Measurements from ENCODE around the gene ZNF2. TPM values are rescaled to one million over a fixed set of nuclear protein-coding genes. Genes with fewer than 3 reads are reported as not detected.
A peak's percentile ranks its signal among the peaks of the same experiment; 100 is the strongest.

ZNF2 gene
- total RNA-seq, 2 experiments from 2014 or later = 3.9 to 4.4 TPM

GRCh38 chr2:95207111-95207961 is 41.7 kb downstream of the ZNF2 start, which contains the start of gene ZNF892:
TSS of gene ZNF892 (plus strand) at chr2:95207521. CDS start at chr2:95207816, 295 bp downstream.
- H3K4me1 Mint-ChIP-seq (ENCODE audit: low read depth) = peaks cover 15% of the 10 kb centered on the region
- peak within 1 kb of the TSS; percentile 30 for H3K27ac Mint-ChIP-seq
- ChIA-PET CTCF (no interaction called here), POLR2A (no interaction called here)
- DNase-seq = peak; percentile 88
- peaks cover 30% of the 10 kb centered on the region for H3K9me3 Mint-ChIP-seq
- intact Hi-C loops (cut with micrococcal nuclease) = loop anchor here (1.0 to 2.0 kb wide), 5 partner anchors 15 to 185 kb away; partner anchors contain the start of gene ZNF2
- H3K27me3 Mint-ChIP-seq = no peaks in the 10 kb centered on the region
- peaks cover 33% of the 10 kb centered on the region for H3K36me3 Mint-ChIP-seq
- peak within 1 kb of the TSS; percentile 89 for H3K4me3 Mint-ChIP-seq

- ChIA-PET POLR2A (no interaction called here), CTCF (no interaction called here)
- H3K27ac Mint-ChIP-seq = no peak overlapping the region
- H3K4me3 Mint-ChIP-seq = peak overlapping the region; percentile 89
- H3K9me3 Mint-ChIP-seq = peaks cover 37% of the 10 kb centered on the region
- no peaks in the 10 kb centered on the region for H3K27me3 Mint-ChIP-seq
- DNase-seq = no peak
- peaks cover 41% of the 10 kb centered on the region for H3K36me3 Mint-ChIP-seq
- intact Hi-C loops (cut with micrococcal nuclease) = no loop called here
- H3K4me1 Mint-ChIP-seq (ENCODE audit: low read depth) = peaks cover 15% of the 10 kb centered on the region
These were observed 42.5 kb downstream of the ZNF2 start for GRCh38 chr2:95208106-95208505.

GRCh38 chr2:95215018-95215612 is 49.5 kb downstream of the ZNF2 start:
- no peak for DNase-seq
- Mint-ChIP-seq H3K27ac (no peak overlapping the region), H3K9me3 (peaks cover 95% of the 10 kb centered on the region), H3K27me3 (no peaks in the 10 kb centered on the region), H3K4me1 (ENCODE audit: low read depth) (no peaks in the 10 kb centered on the region), H3K4me3 (no peak overlapping the region), H3K36me3 (peaks cover 94% of the 10 kb centered on the region)
- ChIA-PET POLR2A (no interaction called here), CTCF (no interaction called here)
- intact Hi-C loops (cut with micrococcal nuclease) = no loop called here

GRCh38 chr2:95220449-95220848 is 54.8 kb downstream of the ZNF2 start:
- no peak overlapping the region for H3K27ac Mint-ChIP-seq
- H3K27me3 Mint-ChIP-seq = no peaks in the 10 kb centered on the region
- no peak overlapping the region for H3K4me3 Mint-ChIP-seq
- H3K9me3 Mint-ChIP-seq = peaks cover 91% of the 10 kb centered on the region
- POLR2A ChIA-PET = no interaction called here
- H3K4me1 Mint-ChIP-seq (ENCODE audit: low read depth) = no peaks in the 10 kb centered on the region
- CTCF ChIA-PET = no interaction called here
- DNase-seq = no peak
- intact Hi-C loops (cut with micrococcal nuclease) = no loop called here
- H3K36me3 Mint-ChIP-seq = peaks cover 72% of the 10 kb centered on the region

GRCh38 chr2:95225658-95226057 is 60.0 kb downstream of the ZNF2 start:
- POLR2A ChIA-PET = interaction anchor here (0.6 kb wide), 1 partner anchor 223 kb away, joined by 3 read pairs; no protein-coding TSS in a partner anchor
- Mint-ChIP-seq H3K27ac (no peak overlapping the region), H3K4me1 (ENCODE audit: low read depth) (no peaks in the 10 kb centered on the region), H3K36me3 (peaks cover 30% of the 10 kb centered on the region), H3K27me3 (no peaks in the 10 kb centered on the region), H3K4me3 (no peak overlapping the region), H3K9me3 (peaks cover 68% of the 10 kb centered on the region)
- DNase-seq = no peak
- CTCF ChIA-PET = interaction anchor here (0.6 kb wide), 1 partner anchor 240 kb away, joined by 3 read pairs; no protein-coding TSS in a partner anchor
- intact Hi-C loops (cut with micrococcal nuclease) = no loop called here

- no peak overlapping the region for H3K27ac Mint-ChIP-seq
- peaks cover 7% of the 10 kb centered on the region for H3K36me3 Mint-ChIP-seq
- H3K27me3 Mint-ChIP-seq = peaks cover 3% of the 10 kb centered on the region
- no peaks in the 10 kb centered on the region for H3K4me1 Mint-ChIP-seq (ENCODE audit: low read depth)
- CTCF ChIA-PET = interaction anchor here (0.9 to 1.6 kb wide), 4 partner anchors 15 to 157 kb away, joined by 3 to 4 read pairs (median 3); no protein-coding TSS in a partner anchor
- no peak overlapping the region for H3K4me3 Mint-ChIP-seq
- intact Hi-C loops (cut with micrococcal nuclease) = no loop called here
- POLR2A ChIA-PET = no interaction called here
- DNase-seq = peak; percentile 44
- H3K9me3 Mint-ChIP-seq = peaks cover 51% of the 10 kb centered on the region
These were observed 66.1 kb downstream of the ZNF2 start for GRCh38 chr2:95231723-95232122.

GRCh38 chr2:95232232-95232631 is 66.6 kb downstream of the ZNF2 start:
- Mint-ChIP-seq H3K4me1 (ENCODE audit: low read depth) (no peaks in the 10 kb centered on the region), H3K27ac (no peak overlapping the region), H3K4me3 (no peak overlapping the region), H3K9me3 (peaks cover 49% of the 10 kb centered on the region), H3K36me3 (peaks cover 7% of the 10 kb centered on the region), H3K27me3 (peaks cover 3% of the 10 kb centered on the region)
- ChIA-PET POLR2A (no interaction called here), CTCF (interaction anchor here (0.9 to 1.0 kb wide), 3 partner anchors 16 to 55 kb away, joined by 3 to 4 read pairs (median 3); no protein-coding TSS in a partner anchor)
- DNase-seq = no peak
- intact Hi-C loops (cut with micrococcal nuclease) = no loop called here

Other genes starting within 250 kb of the ZNF2 start
- gene MAL, start 140.1 kb upstream of the ZNF2 start, total RNA-seq = 10 to 100 TPM; 63.5 to 63.6 TPM
- gene MRPS5, start 44.0 kb upstream of the ZNF2 start, total RNA-seq = 10 to 100 TPM; 79.3 to 82.3 TPM
- gene ZNF514, start 6.0 kb upstream of the ZNF2 start, total RNA-seq = 10 to 100 TPM; 10.8 to 11.6 TPM
- 1 to 10 TPM; 2.7 to 3.3 TPM for gene ZNF892, start 41.7 kb downstream of the ZNF2 start, total RNA-seq
- gene PROM2, start 108.6 kb downstream of the ZNF2 start, total RNA-seq = under 1 TPM in 1 of 2 experiments, not detected in 1; 0.48 TPM
- gene KCNIP3, start 131.5 kb downstream of the ZNF2 start, total RNA-seq = not detected
- 10 to 100 TPM; 42.8 to 43.9 TPM for gene FAHD2A, start 236.9 kb downstream of the ZNF2 start, total RNA-seq